HL-60 (cell line): ENCODE measurements around the gene DHRS12.

Experiments
- CTCF ChIP-seq: IDR thresholded peaks from one replicate; pipeline ENCODE4 v1.5.1; 2011; ENCODE audit warnings: low read length, control low read depth, inconsistent platforms; ENCODE audit not compliant: insufficient read depth
- GABPA ChIP-seq: IDR thresholded peaks from 2 replicates; pipeline ENCODE4 v1.6.1; 2012; ENCODE audit warnings: low read depth
- POLR2AphosphoS5 ChIP-seq: IDR thresholded peaks from 2 replicates; pipeline ENCODE4 v1.6.1; 2012; ENCODE audit warnings: low read depth
- TF ChIP-seq, protein P1 (sequence below): IDR thresholded peaks from 2 replicates; pipeline ENCODE4 v1.6.1; 2012; ENCODE audit warnings: low read depth; ENCODE audit not compliant: insufficient replicate concordance

DNA sequence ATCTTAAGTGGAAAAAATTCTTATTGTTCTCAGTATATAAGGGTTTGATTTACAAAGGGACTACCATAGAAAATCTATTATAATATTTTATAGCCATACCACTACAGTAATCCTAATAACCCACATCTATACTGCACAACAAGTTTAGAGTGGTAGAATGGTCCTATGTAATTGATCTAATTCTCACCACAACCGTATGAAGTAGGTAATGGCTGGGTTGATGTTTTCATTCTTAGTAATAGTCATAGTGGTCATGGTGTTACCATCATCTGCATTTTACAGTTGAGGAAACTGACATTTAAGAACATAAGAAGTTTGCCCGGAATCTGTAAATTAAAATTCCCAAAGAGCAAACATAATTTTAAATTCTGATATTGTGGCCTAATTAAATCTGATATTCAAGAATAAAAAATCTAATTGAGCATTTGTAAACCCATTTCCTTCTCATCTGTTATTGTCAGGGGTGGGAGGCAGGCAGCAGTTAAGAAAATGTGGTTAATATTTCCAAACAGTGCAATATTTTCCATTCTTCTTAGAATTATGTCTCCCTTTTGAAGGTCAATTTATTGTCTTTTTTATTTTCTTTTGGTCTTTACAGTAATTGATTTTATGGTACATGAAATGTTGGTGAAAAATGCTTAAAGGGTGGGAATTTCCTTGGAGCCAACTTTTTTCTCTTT lies 65.6 kb downstream of the DHRS12 start:
- TF ChIP-seq POLR2AphosphoS5 (no peak), CTCF (no peak), GABPA (no peak)
- TF ChIP-seq, protein P1, sequence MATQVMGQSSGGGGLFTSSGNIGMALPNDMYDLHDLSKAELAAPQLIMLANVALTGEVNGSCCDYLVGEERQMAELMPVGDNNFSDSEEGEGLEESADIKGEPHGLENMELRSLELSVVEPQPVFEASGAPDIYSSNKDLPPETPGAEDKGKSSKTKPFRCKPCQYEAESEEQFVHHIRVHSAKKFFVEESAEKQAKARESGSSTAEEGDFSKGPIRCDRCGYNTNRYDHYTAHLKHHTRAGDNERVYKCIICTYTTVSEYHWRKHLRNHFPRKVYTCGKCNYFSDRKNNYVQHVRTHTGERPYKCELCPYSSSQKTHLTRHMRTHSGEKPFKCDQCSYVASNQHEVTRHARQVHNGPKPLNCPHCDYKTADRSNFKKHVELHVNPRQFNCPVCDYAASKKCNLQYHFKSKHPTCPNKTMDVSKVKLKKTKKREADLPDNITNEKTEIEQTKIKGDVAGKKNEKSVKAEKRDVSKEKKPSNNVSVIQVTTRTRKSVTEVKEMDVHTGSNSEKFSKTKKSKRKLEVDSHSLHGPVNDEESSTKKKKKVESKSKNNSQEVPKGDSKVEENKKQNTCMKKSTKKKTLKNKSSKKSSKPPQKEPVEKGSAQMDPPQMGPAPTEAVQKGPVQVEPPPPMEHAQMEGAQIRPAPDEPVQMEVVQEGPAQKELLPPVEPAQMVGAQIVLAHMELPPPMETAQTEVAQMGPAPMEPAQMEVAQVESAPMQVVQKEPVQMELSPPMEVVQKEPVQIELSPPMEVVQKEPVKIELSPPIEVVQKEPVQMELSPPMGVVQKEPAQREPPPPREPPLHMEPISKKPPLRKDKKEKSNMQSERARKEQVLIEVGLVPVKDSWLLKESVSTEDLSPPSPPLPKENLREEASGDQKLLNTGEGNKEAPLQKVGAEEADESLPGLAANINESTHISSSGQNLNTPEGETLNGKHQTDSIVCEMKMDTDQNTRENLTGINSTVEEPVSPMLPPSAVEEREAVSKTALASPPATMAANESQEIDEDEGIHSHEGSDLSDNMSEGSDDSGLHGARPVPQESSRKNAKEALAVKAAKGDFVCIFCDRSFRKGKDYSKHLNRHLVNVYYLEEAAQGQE: no peak
